Esophagus muscularis mucosa (tissue), 4 donors: ENCODE measurements around the gene HAS3. TPM values are rescaled to one million over a fixed set of nuclear protein-coding genes. Genes with fewer than 3 reads are reported as not detected.

Experiments
- DNase-seq: peaks from one replicate; pipeline ENCODE4 v3.0.0-alpha.2; 2017; ENCODE audit errors: extremely low spot score
- H3K27ac ChIP-seq, 4 donors: fragments of 200-600 bp; sonication (generic); replicated peaks in 1 of 4; 1 replicate in 3 of 4; 2 replicates in 1 of 4; pipeline ENCODE4 v1.5.1; 2016 to 2019; ENCODE audit warnings: mild to moderate bottlenecking in 1 of 4
- H3K27me3 ChIP-seq, 4 donors: fragments of 200-600 bp; sonication (generic); one replicate each; pipeline versions ENCODE4 v1.5.1 to v1.6.0; 2016 to 2019
- H3K36me3 ChIP-seq, 4 donors: fragments of 200-600 bp; sonication (generic); one replicate each; pipeline ENCODE4 v1.5.1; 2016 to 2019
- H3K4me1 ChIP-seq, 4 donors: fragments of 200-600 bp; sonication (generic); one replicate each; pipeline ENCODE4 v1.5.1; 2016 to 2019
- H3K4me3 ChIP-seq, 4 donors: fragments of 200-600 bp; sonication (generic); 1 replicate in 2 of 4; 2 replicates in 2 of 4; pipeline ENCODE4 v1.5.1; 2016 to 2019; ENCODE audit warnings: mild to moderate bottlenecking in 4 of 4, moderate library complexity in 1 of 4
- H3K9me3 ChIP-seq, 4 donors: fragments of 200-600 bp; sonication (generic); 1 replicate in 3 of 4; 2 replicates in 1 of 4; pipeline ENCODE4 v1.5.1; 2016 to 2019
- CTCF ChIP-seq, 3 experiments: fragments of 200-600 bp in 2 of 3; fragments of 450-650 bp in 1 of 3; sonication (generic) in 2 of 3; IDR thresholded peaks; one replicate each; pipeline ENCODE4 v1.5.1; 2017 to 2019; ENCODE audit warnings: antibody characterized with exemption in 3 of 3, mild to moderate bottlenecking in 2 of 3, moderate library complexity in 1 of 3
- EP300 ChIP-seq: sonication (generic); formaldehyde crosslinking; IDR thresholded peaks from one replicate; pipeline ENCODE4 v1.6.1; 2017; ENCODE audit warnings: antibody characterized with exemption
- POLR2A ChIP-seq: fragments of 450-650 bp; IDR thresholded peaks from one replicate; pipeline ENCODE4 v1.6.1; 2017; ENCODE audit warnings: antibody characterized with exemption, moderate library complexity, mild to moderate bottlenecking, low read depth
- POLR2AphosphoS5 ChIP-seq, 2 donors: sonication (generic); formaldehyde crosslinking; IDR thresholded peaks; one replicate each; pipeline ENCODE4 v1.6.1; 2017; ENCODE audit warnings: antibody characterized with exemption in 2 of 2
- WGBS: methylation state at CpG from one replicate; pipeline ENCODE4 v1.1.5; 2018; 5-methylcytosine and 5-hydroxymethylcytosine counted together
- intact Hi-C: fragments of 100-400 bp; cut with DNase I; formaldehyde crosslinking; loops from one replicate; pipeline ENCODE4 v1.15.1; 2023
- total RNA-seq, 4 donors: library from RNA; depleted of rRNA; stranded (reverse); fragments of >200 nt; gene quantifications; one replicate each; pipeline versions ENCODE4 v1.1.0 to v1.2.1, GENCODE V29; 2016

Gene HAS3
- total RNA-seq, 4 donors from 2014 or later = 0.13 to 1.3 (median 0.49) TPM

- no peaks in the 10 kb centered on the region for H3K36me3 ChIP-seq
- TF ChIP-seq CTCF (IDR thresholded peaks at IDR 0.05) (no peak), EP300 (no peak), POLR2AphosphoS5 (IDR thresholded peaks at IDR 0.05) (no peak), POLR2A (no peak)
- no peak for DNase-seq
- peaks cover 0 to 10% (median 7%) of the 10 kb centered on the region in 4 donors for H3K4me1 ChIP-seq
- H3K27me3 ChIP-seq = no peaks in the 10 kb centered on the region
- intact Hi-C loops = no loop called here
- H3K27ac ChIP-seq = no peak overlapping the region
- WGBS = 89% methylated on average over 10 of the region's 10 CpGs
- H3K4me3 ChIP-seq = no peak overlapping the region
- H3K9me3 ChIP-seq = no peaks in the 10 kb centered on the region
Measured at GRCh38 chr16:69073181-69073702, 32.2 kb upstream of the HAS3 start.

GRCh38 chr16:69077251-69077650, 28.2 kb upstream of the HAS3 start:
- 91% methylated on average over 4 of the region's 4 CpGs for WGBS
- H3K27me3 ChIP-seq = no peaks in the 10 kb centered on the region
- intact Hi-C loops = no loop called here

GRCh38 chr16:69078073-69078472, 27.4 kb upstream of the HAS3 start:
- Histone ChIP-seq H3K9me3 (no peaks in the 10 kb centered on the region), H3K4me1 (peaks cover 0 to 2% (median 0%) of the 10 kb centered on the region in 4 donors), H3K4me3 (no peak overlapping the region), H3K27me3 (no peaks in the 10 kb centered on the region), H3K27ac (no peak overlapping the region), H3K36me3 (no peaks in the 10 kb centered on the region)
- DNase-seq = no peak
- 80% methylated on average over 7 of the region's 7 CpGs for WGBS
- TF ChIP-seq EP300 (no peak), POLR2A (no peak)
- intact Hi-C loops = no loop called here

More at GRCh38 chr16:69077251-69077650, 28.2 kb upstream of the HAS3 start:
- Histone ChIP-seq H3K9me3 (no peaks in the 10 kb centered on the region), H3K4me3 (no peak overlapping the region), H3K27ac (no peak overlapping the region), H3K36me3 (no peaks in the 10 kb centered on the region), H3K4me1 (peaks cover 0 to 9% (median 6%) of the 10 kb centered on the region in 4 donors)
- TF ChIP-seq POLR2AphosphoS5 (IDR thresholded peaks at IDR 0.05) = no peak
- TF ChIP-seq EP300 = no peak
- TF ChIP-seq CTCF (IDR thresholded peaks at IDR 0.05) = no peak
- TF ChIP-seq POLR2A = no peak
- DNase-seq = no peak

- H3K9me3 ChIP-seq = no peaks in the 10 kb centered on the region
- no peaks in the 10 kb centered on the region for H3K27me3 ChIP-seq
- peaks cover 0 to 6% (median 0%) of the 10 kb centered on the region in 4 donors for H3K36me3 ChIP-seq
- H3K4me3 ChIP-seq = no peak overlapping the region
- 98% methylated on average over 2 of the region's 2 CpGs for WGBS
- intact Hi-C loops = no loop called here
- TF ChIP-seq EP300 (no peak), POLR2A (no peak), POLR2AphosphoS5 (IDR thresholded peaks at IDR 0.05) (no peak), CTCF (IDR thresholded peaks at IDR 0.05) (no peak)
- no peak overlapping the region for H3K27ac ChIP-seq
- H3K4me1 ChIP-seq = peaks cover 0 to 11% (median 10%) of the 10 kb centered on the region in 4 donors
- DNase-seq = no peak
Measured at GRCh38 chr16:69079697-69080096, 25.8 kb upstream of the HAS3 start.

GRCh38 chr16:69083306-69083941, 22.0 kb upstream of the HAS3 start:
- Histone ChIP-seq H3K27ac (no peak overlapping the region), H3K36me3 (peaks cover 0 to 24% (median 4%) of the 10 kb centered on the region in 4 donors), H3K27me3 (no peaks in the 10 kb centered on the region), H3K4me3 (no peak overlapping the region), H3K9me3 (no peaks in the 10 kb centered on the region), H3K4me1 (peaks cover 0 to 11% (median 10%) of the 10 kb centered on the region in 4 donors)
- intact Hi-C loops = no loop called here
- TF ChIP-seq POLR2A = no peak
- no peak for TF ChIP-seq POLR2AphosphoS5 (IDR thresholded peaks at IDR 0.05)
- TF ChIP-seq EP300 = no peak
- TF ChIP-seq CTCF (IDR thresholded peaks at IDR 0.05) = no peak
- DNase-seq = no peak
- 91% methylated on average over 12 of the region's 16 CpGs for WGBS
